ENCODE measurements around the gene PCDHGA6.

DNA sequence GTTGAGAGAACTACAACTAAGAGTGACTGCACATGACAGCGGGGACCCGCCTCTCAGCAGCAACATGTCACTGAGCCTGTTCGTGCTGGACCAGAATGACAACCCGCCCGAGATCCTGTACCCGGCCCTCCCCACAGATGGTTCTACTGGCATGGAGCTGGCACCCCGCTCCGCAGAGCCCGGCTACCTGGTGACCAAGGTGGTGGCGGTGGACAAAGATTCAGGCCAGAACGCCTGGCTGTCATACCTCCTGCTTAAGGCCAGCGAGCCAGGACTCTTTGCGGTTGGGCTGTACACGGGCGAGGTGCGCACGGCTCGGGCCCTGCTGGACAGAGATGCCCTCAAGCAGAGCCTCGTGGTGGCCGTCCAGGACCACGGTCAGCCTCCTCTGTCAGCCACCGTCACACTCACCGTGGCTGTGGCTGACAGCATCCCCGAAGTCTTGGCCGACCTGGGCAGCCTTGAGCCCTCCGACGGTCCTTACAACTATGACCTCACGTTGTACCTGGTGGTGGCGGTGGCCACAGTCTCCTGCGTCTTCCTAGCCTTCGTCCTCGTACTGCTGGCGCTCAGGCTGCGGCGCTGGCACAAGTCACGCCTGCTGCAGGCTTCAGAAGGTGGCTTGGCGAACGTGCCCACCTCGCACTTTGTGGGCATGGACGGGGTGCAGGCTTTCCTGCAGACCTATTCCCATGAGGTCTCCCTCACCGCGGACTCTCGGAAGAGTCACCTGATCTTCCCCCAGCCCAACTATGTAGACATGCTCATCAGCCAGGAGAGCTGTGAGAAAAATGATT lies 11.0 kb downstream of the PCDHGA6 start:
- TF ChIP-seq, protein P1, sequence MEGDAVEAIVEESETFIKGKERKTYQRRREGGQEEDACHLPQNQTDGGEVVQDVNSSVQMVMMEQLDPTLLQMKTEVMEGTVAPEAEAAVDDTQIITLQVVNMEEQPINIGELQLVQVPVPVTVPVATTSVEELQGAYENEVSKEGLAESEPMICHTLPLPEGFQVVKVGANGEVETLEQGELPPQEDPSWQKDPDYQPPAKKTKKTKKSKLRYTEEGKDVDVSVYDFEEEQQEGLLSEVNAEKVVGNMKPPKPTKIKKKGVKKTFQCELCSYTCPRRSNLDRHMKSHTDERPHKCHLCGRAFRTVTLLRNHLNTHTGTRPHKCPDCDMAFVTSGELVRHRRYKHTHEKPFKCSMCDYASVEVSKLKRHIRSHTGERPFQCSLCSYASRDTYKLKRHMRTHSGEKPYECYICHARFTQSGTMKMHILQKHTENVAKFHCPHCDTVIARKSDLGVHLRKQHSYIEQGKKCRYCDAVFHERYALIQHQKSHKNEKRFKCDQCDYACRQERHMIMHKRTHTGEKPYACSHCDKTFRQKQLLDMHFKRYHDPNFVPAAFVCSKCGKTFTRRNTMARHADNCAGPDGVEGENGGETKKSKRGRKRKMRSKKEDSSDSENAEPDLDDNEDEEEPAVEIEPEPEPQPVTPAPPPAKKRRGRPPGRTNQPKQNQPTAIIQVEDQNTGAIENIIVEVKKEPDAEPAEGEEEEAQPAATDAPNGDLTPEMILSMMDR (tag by site-specific recombination; IDR thresholded peaks at IDR 0.05), result no peak
- TF ChIP-seq ZNF211 (tag by site-specific recombination; IDR thresholded peaks at IDR 0.05; ENCODE audit: low read depth), result no peak
- TF ChIP-seq, protein P2, sequence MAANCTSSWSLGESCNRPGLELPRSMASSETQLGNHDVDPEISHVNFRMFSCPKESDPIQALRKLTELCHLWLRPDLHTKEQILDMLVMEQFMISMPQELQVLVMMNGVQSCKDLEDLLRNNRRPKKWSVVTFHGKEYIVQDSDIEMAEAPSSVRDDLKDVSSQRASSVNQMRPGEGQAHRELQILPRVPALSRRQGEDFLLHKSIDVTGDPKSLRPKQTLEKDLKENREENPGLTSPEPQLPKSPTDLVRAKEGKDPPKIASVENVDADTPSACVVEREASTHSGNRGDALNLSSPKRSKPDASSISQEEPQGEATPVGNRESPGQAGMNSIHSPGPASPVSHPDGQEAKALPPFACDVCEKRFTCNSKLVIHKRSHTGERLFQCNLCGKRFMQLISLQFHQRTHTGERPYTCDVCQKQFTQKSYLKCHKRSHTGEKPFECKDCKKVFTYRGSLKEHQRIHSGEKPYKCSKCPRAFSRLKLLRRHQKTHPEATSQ (tag by site-specific recombination; IDR thresholded peaks at IDR 0.05), result no peak
- TF ChIP-seq, protein P3, sequence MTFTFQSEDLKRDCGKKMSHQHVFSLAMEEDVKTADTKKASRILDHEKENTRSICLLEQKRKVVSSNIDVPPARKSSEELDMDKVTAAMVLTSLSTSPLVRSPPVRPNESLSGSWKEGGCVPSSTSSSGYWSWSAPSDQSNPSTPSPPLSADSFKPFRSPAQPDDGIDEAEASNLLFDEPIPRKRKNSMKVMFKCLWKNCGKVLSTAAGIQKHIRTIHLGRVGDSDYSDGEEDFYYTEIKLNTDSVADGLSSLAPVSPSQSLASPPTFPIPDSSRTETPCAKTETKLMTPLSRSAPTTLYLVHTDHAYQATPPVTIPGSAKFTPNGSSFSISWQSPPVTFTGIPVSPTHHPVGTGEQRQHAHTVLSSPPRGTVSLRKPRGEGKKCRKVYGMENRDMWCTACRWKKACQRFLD (tag by site-specific recombination; IDR thresholded peaks at IDR 0.05), result no peak
- TF ChIP-seq ZNF623 (tag by site-specific recombination; IDR thresholded peaks at IDR 0.05), result no peak
- no peak for TF ChIP-seq ZNF558 (tag by site-specific recombination; IDR thresholded peaks at IDR 0.05)
- TF ChIP-seq KLF9 (tag by site-specific recombination; IDR thresholded peaks at IDR 0.05; ENCODE audit: low read depth), result no peak
- no peak for TF ChIP-seq SP2 (tag by site-specific recombination; IDR thresholded peaks at IDR 0.05)
- TF ChIP-seq, protein P4, sequence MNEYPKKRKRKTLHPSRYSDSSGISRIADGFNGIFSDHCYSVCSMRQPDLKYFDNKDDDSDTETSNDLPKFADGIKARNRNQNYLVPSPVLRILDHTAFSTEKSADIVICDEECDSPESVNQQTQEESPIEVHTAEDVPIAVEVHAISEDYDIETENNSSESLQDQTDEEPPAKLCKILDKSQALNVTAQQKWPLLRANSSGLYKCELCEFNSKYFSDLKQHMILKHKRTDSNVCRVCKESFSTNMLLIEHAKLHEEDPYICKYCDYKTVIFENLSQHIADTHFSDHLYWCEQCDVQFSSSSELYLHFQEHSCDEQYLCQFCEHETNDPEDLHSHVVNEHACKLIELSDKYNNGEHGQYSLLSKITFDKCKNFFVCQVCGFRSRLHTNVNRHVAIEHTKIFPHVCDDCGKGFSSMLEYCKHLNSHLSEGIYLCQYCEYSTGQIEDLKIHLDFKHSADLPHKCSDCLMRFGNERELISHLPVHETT (tag by site-specific recombination; IDR thresholded peaks at IDR 0.05), result no peak

Measured in HEK293 (cell line).